ENCODE measurements around the gene PAPOLA.

- TF ChIP-seq CTCF (IDR thresholded peaks at IDR 0.05) (no peak), POLR2A (IDR thresholded peaks at IDR 0.05) (no peak)
These were observed 22.6 kb upstream of the PAPOLA start for GRCh38 chr14:96479435-96480146.

Data from thyroid gland (tissue), 4 donors.